ENCODE data around the gene TBC1D1.

- TF ChIP-seq POLR2A (IDR thresholded peaks at IDR 0.05; ENCODE audit: control extremely low read depth in 1 of 2, low read depth in 2 of 2, low read length in 2 of 2) (no peak), EP300 (IDR thresholded peaks at IDR 0.05; ENCODE audit: borderline replicate concordance in 1 of 2, low read depth in 2 of 2, low read length in 2 of 2) (no peak), CTCF (IDR thresholded peaks at IDR 0.05; ENCODE audit: control extremely low read depth in 1 of 3, insufficient read depth in 1 of 3, low read depth in 1 of 3, low read length in 3 of 3) (peak in 1 of 3 experiments; percentile 12; a peak in 1 of 4 replicates), SAP30 (IDR thresholded peaks at IDR 0.05; ENCODE audit: insufficient read depth, insufficient replicate concordance, low read length) (no peak), YY1 (IDR thresholded peaks at IDR 0.05; ENCODE audit: low read depth, low read length) (no peak), KDM5A (IDR thresholded peaks at IDR 0.05; ENCODE audit: low read length) (no peak), MAX (IDR thresholded peaks at IDR 0.05) (no peak), CEBPB (IDR thresholded peaks at IDR 0.05; ENCODE audit: low read depth, low read length) (no peak), TAF7 (optimal IDR thresholded peaks at IDR 0.05; ENCODE audit: borderline replicate concordance, low read depth, low read length) (no peak), BRCA1 (IDR thresholded peaks at IDR 0.05; ENCODE audit: low read depth, low read length) (no peak)
These were observed 240.6 kb downstream of the TBC1D1 start for GRCh38 chr4:38131371-38132091.
